Measurements from ENCODE around the gene GOLGA5. TPM values are rescaled to one million over a fixed set of nuclear protein-coding genes. Genes with fewer than 3 reads are reported as not detected.

The GOLGA5 gene
- total and polyA plus RNA-seq, 2 of the 8 experiments (the other 6 are each of a cell fraction or from before 2014, with no cell fraction given): 13.0 to 25.4 TPM

DNA sequence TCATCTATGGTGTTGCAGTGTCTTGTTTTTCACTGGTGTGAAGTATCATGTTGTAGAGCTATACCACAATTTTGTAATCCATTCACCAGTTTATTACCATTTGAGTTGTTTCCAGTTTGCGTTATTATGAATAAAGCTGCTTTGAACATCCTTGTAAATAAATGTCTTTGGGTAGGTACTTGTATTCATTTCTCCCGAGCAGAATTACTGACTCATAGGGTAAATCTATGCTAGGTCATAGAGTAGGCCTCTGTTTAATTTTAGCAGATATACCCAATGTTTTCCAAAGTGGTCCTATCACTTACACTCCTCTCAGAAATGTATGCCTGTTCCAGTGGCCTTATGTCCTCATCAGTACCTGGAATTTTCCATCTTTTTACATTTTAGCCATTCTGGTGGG is 6.6 kb upstream of the GOLGA5 start (continued):
- TF ChIP-seq ZNF274 (IDR thresholded peaks at IDR 0.05; ENCODE audit: borderline replicate concordance, extremely low read depth, low read length) (no peak), RFX5 (IDR thresholded peaks at IDR 0.05; ENCODE audit: borderline replicate concordance, low read depth, low read length) (no peak), NANOG (IDR thresholded peaks at IDR 0.05; ENCODE audit: insufficient read depth, low read depth, low read length, poor library complexity, severe bottlenecking) (no peak), TCF12 (IDR thresholded peaks at IDR 0.05; ENCODE audit: low read depth, low read length) (no peak), EGR1 (IDR thresholded peaks at IDR 0.05; ENCODE audit: borderline replicate concordance, low read depth, low read length) (no peak)
- TF ChIP-seq, protein P1, sequence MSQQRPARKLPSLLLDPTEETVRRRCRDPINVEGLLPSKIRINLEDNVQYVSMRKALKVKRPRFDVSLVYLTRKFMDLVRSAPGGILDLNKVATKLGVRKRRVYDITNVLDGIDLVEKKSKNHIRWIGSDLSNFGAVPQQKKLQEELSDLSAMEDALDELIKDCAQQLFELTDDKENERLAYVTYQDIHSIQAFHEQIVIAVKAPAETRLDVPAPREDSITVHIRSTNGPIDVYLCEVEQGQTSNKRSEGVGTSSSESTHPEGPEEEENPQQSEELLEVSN (IDR thresholded peaks at IDR 0.05): no peak
